HepG2 (cell line): ENCODE results near the gene NOA1. TPM values are rescaled to one million over a fixed set of nuclear protein-coding genes. Genes with fewer than 3 reads are reported as not detected.

Source experiments
- AGO1 ChIP-seq: fragments of 200-400 bp; formaldehyde crosslinking; IDR thresholded peaks from 2 replicates; pipeline ENCODE4 v1.6.1; 2017; ENCODE audit warnings: mild to moderate bottlenecking, low read depth, low read length, moderate library complexity; ENCODE audit not compliant: poor library complexity, severe bottlenecking
- IRX3 ChIP-seq: sonication (generic); formaldehyde crosslinking; IDR thresholded peaks from 2 replicates; pipeline ENCODE4 v1.8.1; 2023; ENCODE audit warnings: mild to moderate bottlenecking, low read depth, missing genetic modification reagents, borderline replicate concordance
- KLF9 ChIP-seq: IDR thresholded peaks from 2 replicates; pipeline ENCODE4 v1.6.1; 2016; ENCODE audit warnings: low read depth
- PITX1 ChIP-seq: sonication (generic); formaldehyde crosslinking; IDR thresholded peaks from 2 replicates; pipeline ENCODE4 v1.5.1; 2020; ENCODE audit warnings: mild to moderate bottlenecking, missing genetic modification reagents
- RBM22 ChIP-seq: fragments of 200-400 bp; formaldehyde crosslinking; optimal IDR thresholded peaks from 2 replicates; pipeline ENCODE3; 2017; ENCODE audit warnings: mild to moderate bottlenecking, low read length, moderate library complexity
- SRSF4 ChIP-seq: fragments of 200-400 bp; formaldehyde crosslinking; IDR thresholded peaks from one replicate; pipeline ENCODE4 v1.6.1; 2018; ENCODE audit warnings: mild to moderate bottlenecking, low read depth, low read length, moderate library complexity; ENCODE audit not compliant: poor library complexity, severe bottlenecking
- TEAD3 ChIP-seq: optimal IDR thresholded peaks from 2 replicates; pipeline ENCODE3; 2016; ENCODE audit warnings: borderline replicate concordance
- ZBTB8A ChIP-seq: sonication (generic); formaldehyde crosslinking; IDR thresholded peaks from 2 replicates; pipeline ENCODE4 v1.4.0; 2020; ENCODE audit warnings: mild to moderate bottlenecking, low read depth, missing genetic modification reagents, borderline replicate concordance
- ZNF24 ChIP-seq: fragments of 450-650 bp; IDR thresholded peaks from 2 replicates; pipeline ENCODE4 v1.6.1; 2017; ENCODE audit warnings: antibody characterized with exemption, mild to moderate bottlenecking
- ZNF546 ChIP-seq: sonication (generic); formaldehyde crosslinking; conservative IDR thresholded peaks from 2 replicates; pipeline ENCODE4 v1.8.1; 2023; ENCODE audit warnings: mild to moderate bottlenecking, missing genetic modification reagents
- ZNF761 ChIP-seq: sonication (generic); formaldehyde crosslinking; conservative IDR thresholded peaks from 2 replicates; pipeline ENCODE4 v1.4.0; 2020; ENCODE audit warnings: mild to moderate bottlenecking, missing genetic modification reagents
- ZNF772 ChIP-seq: sonication (generic); formaldehyde crosslinking; IDR thresholded peaks from 2 replicates; pipeline ENCODE4 v1.5.0; 2020; ENCODE audit warnings: mild to moderate bottlenecking, missing genetic modification reagents
- ZSCAN12 ChIP-seq: sonication (generic); formaldehyde crosslinking; IDR thresholded peaks from 2 replicates; pipeline ENCODE4 v1.9.0; 2021; ENCODE audit warnings: mild to moderate bottlenecking, missing genetic modification reagents
- ZSCAN22 ChIP-seq: sonication (generic); formaldehyde crosslinking; IDR thresholded peaks from 2 replicates; pipeline ENCODE4 v1.4.0; 2020; ENCODE audit warnings: mild to moderate bottlenecking, missing genetic modification reagents
- polyA plus RNA-seq, 8 experiments: library from polyadenylated mRNA; depleted of rRNA in 3 of 8; stranded (reverse) in 7 of 8; unstranded in 1 of 8; fragments of >200 nt; fragmentation: Illumina TruSeq in 4 of 8; extraction: Trizol in 4 of 8; gene quantifications; 2 replicates each; pipeline versions ENCODE4 v1.2.1 to v1.2.3, GENCODE V29; 2011 to 2016; ENCODE audit warnings: low read depth in 4 of 8, missing spikeins in 1 of 8, mixed read lengths in 1 of 8; ENCODE audit not compliant: insufficient read depth in 1 of 8
- total RNA-seq, 5 experiments: library from RNA; depleted of rRNA; stranded (reverse); fragments of >200 nt; fragmentation: Illumina TruSeq; extraction: Trizol; gene quantifications; 2 replicates each; pipeline ENCODE4 v1.2.3, GENCODE V29; 2016; ENCODE audit warnings: low read depth in 1 of 5
- TF ChIP-seq, protein P1 (sequence below): sonication (generic); formaldehyde crosslinking; IDR thresholded peaks from 2 replicates; pipeline ENCODE4 v1.4.0; 2020; ENCODE audit warnings: mild to moderate bottlenecking, missing genetic modification reagents
- TF ChIP-seq, protein P2 (sequence below): IDR thresholded peaks from 2 replicates; pipeline ENCODE4 v1.6.1; 2016; ENCODE audit warnings: missing compliant biosample characterization, missing genetic modification reagents, borderline replicate concordance
- TF ChIP-seq, protein P3 (sequence below): sonication (generic); formaldehyde crosslinking; IDR thresholded peaks from 2 replicates; pipeline ENCODE4 v1.5.1; 2020; ENCODE audit warnings: mild to moderate bottlenecking, missing genetic modification reagents
- TF ChIP-seq, protein P4 (sequence below): sonication (generic); formaldehyde crosslinking; IDR thresholded peaks from 2 replicates; pipeline ENCODE4 v1.5.0; 2020; ENCODE audit warnings: mild to moderate bottlenecking, missing genetic modification reagents
- TF ChIP-seq, protein P5 (sequence below): sonication (generic); formaldehyde crosslinking; IDR thresholded peaks from 2 replicates; pipeline ENCODE4 v1.4.0; 2020; ENCODE audit warnings: mild to moderate bottlenecking, missing genetic modification reagents
- TF ChIP-seq, protein P6 (sequence below): sonication (generic); formaldehyde crosslinking; IDR thresholded peaks from 2 replicates; pipeline ENCODE4 v1.8.0; 2022; ENCODE audit warnings: missing genetic modification reagents, low read depth, mild to moderate bottlenecking, borderline replicate concordance

NOA1 gene
- total and polyA plus RNA-seq, 2 of the 13 experiments (the other 11 are each of a cell fraction or from before 2014, with no cell fraction given) = 17.3 to 19.0 TPM

DNA sequence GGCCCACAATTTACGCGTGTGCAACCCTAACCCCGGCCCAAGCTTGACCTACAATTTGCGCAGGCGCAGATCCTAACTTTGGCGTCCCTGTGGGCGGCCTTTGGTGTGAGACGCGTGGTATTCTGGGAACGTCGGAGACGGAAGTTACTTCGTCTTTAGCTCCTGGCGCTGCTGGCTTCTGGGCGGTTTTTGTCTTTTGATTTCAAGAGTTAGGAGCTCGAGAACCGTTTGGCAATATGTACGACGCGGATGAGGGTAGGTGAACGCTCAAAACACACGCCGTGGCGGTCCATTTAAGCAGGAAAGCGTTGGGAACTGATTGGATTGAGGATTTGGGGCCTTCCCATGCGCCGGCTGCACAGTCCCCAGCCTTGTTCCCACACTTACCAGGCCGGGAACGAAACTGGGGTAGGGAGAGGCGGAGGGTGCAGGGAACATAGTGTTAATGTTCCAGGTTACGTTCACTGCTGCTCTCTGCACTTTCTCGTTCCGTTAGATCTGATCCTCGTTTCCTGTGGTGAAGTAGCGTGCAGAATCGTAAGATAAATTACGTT lies 1.4 kb upstream of the NOA1 start, which contains the start of gene POLR2B (continued):
- TF ChIP-seq, protein P1, sequence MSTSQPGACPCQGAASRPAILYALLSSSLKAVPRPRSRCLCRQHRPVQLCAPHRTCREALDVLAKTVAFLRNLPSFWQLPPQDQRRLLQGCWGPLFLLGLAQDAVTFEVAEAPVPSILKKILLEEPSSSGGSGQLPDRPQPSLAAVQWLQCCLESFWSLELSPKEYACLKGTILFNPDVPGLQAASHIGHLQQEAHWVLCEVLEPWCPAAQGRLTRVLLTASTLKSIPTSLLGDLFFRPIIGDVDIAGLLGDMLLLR (CRISPR knock-in tag) = no peak; the same call in 1 of the 2 replicates
- TF ChIP-seq, protein P2, sequence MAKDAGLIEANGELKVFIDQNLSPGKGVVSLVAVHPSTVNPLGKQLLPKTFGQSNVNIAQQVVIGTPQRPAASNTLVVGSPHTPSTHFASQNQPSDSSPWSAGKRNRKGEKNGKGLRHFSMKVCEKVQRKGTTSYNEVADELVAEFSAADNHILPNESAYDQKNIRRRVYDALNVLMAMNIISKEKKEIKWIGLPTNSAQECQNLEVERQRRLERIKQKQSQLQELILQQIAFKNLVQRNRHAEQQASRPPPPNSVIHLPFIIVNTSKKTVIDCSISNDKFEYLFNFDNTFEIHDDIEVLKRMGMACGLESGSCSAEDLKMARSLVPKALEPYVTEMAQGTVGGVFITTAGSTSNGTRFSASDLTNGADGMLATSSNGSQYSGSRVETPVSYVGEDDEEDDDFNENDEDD (CRISPR knock-in tag) = no peak
- 0 out of 2 replicates have a peak, but pooled peaks have one; percentile 55 for TF ChIP-seq KLF9 (CRISPR knock-in tag)
- TF ChIP-seq, protein P3, sequence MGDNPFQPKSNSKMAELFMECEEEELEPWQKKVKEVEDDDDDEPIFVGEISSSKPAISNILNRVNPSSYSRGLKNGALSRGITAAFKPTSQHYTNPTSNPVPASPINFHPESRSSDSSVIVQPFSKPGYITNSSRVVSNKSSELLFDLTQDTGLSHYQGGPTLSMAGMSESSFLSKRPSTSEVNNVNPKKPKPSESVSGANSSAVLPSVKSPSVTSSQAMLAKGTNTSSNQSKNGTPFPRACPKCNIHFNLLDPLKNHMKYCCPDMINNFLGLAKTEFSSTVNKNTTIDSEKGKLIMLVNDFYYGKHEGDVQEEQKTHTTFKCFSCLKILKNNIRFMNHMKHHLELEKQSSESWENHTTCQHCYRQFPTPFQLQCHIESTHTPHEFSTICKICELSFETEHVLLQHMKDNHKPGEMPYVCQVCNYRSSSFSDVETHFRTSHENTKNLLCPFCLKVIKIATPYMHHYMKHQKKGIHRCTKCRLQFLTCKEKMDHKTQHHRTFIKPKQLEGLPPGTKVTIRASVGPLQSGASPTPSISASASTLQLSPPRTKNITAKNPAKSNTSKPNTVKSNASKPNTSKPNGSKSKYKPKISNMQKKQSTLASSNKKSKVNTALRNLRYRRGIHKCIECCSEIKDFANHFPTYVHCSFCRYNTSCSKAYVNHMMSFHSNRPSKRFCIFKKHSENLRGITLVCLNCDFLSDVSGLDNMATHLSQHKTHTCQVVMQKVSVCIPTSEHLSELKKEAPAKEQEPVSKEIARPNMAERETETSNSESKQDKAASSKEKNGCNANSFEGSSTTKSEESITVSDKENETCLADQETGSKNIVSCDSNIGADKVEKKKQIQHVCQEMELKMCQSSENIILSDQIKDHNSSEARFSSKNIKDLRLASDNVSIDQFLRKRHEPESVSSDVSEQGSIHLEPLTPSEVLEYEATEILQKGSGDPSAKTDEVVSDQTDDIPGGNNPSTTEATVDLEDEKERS (CRISPR knock-in tag) = no peak
- TF ChIP-seq, protein P4, sequence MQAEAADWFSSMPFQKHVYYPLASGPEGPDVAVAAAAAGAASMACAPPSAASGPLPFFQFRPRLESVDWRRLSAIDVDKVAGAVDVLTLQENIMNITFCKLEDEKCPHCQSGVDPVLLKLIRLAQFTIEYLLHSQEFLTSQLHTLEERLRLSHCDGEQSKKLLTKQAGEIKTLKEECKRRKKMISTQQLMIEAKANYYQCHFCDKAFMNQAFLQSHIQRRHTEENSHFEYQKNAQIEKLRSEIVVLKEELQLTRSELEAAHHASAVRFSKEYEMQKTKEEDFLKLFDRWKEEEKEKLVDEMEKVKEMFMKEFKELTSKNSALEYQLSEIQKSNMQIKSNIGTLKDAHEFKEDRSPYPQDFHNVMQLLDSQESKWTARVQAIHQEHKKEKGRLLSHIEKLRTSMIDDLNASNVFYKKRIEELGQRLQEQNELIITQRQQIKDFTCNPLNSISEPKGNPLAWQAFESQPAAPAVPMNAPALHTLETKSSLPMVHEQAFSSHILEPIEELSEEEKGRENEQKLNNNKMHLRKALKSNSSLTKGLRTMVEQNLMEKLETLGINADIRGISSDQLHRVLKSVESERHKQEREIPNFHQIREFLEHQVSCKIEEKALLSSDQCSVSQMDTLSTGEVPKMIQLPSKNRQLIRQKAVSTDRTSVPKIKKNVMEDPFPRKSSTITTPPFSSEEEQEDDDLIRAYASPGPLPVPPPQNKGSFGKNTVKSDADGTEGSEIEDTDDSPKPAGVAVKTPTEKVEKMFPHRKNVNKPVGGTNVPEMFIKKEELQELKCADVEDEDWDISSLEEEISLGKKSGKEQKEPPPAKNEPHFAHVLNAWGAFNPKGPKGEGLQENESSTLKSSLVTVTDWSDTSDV (CRISPR knock-in tag) = no peak
- no peak for TF ChIP-seq ZNF24
- TF ChIP-seq SRSF4 = no peak
- TF ChIP-seq, protein P5, sequence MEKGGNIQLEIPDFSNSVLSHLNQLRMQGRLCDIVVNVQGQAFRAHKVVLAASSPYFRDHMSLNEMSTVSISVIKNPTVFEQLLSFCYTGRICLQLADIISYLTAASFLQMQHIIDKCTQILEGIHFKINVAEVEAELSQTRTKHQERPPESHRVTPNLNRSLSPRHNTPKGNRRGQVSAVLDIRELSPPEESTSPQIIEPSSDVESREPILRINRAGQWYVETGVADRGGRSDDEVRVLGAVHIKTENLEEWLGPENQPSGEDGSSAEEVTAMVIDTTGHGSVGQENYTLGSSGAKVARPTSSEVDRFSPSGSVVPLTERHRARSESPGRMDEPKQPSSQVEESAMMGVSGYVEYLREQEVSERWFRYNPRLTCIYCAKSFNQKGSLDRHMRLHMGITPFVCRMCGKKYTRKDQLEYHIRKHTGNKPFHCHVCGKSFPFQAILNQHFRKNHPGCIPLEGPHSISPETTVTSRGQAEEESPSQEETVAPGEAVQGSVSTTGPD (CRISPR knock-in tag) = no peak
- TF ChIP-seq ZSCAN22 (CRISPR knock-in tag) = no peak
- no peak for TF ChIP-seq ZNF761 (CRISPR knock-in tag)
- no peak for TF ChIP-seq ZNF546 (CRISPR knock-in tag)
- TF ChIP-seq PITX1 (CRISPR knock-in tag) = no peak
- TF ChIP-seq ZSCAN12 = no peak
- TF ChIP-seq TEAD3 (CRISPR knock-in tag) = peak; percentile 77
- TF ChIP-seq ZNF772 (CRISPR knock-in tag) = no peak
- no peak for TF ChIP-seq IRX3
- TF ChIP-seq, protein P6, sequence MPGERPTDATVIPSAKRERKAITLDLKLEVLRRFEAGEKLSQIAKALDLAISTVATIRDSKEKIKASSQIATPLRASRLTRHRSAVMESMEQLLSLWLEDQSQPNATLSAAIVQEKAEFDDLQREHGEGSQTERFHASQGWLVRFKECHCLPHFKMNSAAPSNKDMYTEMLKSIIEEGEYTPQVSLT = no peak
- TF ChIP-seq ZBTB8A (CRISPR knock-in tag) = no peak
- TF ChIP-seq RBM22 = no peak
- no peak for TF ChIP-seq AGO1
